ENCODE results near the gene NR3C2. TPM values are rescaled to one million over a fixed set of nuclear protein-coding genes. Genes with fewer than 3 reads are reported as not detected.

The NR3C2 gene
- polyA plus RNA-seq, 1 experiment: 0.18 TPM

DNA sequence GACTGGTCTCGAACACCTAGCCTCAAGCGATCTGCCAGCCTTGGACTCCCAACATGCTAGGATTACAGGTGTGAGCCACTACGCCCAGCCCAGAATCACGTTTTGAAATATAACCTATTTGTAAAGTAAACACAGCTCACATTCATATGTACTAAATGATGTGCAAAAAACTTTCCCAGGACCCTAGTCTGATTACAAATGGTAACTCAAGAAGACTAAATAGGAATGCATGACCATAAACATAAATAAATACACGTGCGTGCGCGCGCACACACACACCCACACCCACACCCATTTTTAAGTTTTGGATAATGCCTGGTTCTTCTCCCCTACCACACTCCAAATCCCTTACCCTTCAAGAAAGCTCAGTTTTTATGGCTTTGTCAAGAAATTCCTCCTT is 163.9 kb downstream of the NR3C2 start:
- Histone ChIP-seq H3K27me3 (ENCODE audit: control insufficient read depth, insufficient read depth, low read length) (no peaks in the 10 kb centered on the region), H3K36me3 (ENCODE audit: control insufficient read depth, insufficient read depth, low read length) (no peaks in the 10 kb centered on the region), H3K4me3 (ENCODE audit: low read depth, low read length) (no peak overlapping the region)
- DNase-seq (ENCODE audit: low read depth): no peak
- POLR2A ChIA-PET: no interaction called here
- TF ChIP-seq, protein P1, sequence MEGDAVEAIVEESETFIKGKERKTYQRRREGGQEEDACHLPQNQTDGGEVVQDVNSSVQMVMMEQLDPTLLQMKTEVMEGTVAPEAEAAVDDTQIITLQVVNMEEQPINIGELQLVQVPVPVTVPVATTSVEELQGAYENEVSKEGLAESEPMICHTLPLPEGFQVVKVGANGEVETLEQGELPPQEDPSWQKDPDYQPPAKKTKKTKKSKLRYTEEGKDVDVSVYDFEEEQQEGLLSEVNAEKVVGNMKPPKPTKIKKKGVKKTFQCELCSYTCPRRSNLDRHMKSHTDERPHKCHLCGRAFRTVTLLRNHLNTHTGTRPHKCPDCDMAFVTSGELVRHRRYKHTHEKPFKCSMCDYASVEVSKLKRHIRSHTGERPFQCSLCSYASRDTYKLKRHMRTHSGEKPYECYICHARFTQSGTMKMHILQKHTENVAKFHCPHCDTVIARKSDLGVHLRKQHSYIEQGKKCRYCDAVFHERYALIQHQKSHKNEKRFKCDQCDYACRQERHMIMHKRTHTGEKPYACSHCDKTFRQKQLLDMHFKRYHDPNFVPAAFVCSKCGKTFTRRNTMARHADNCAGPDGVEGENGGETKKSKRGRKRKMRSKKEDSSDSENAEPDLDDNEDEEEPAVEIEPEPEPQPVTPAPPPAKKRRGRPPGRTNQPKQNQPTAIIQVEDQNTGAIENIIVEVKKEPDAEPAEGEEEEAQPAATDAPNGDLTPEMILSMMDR (IDR thresholded peaks at IDR 0.05; ENCODE audit: insufficient read depth, low read depth, low read length): no peak
- CTCF ChIA-PET: no interaction called here

DNA sequence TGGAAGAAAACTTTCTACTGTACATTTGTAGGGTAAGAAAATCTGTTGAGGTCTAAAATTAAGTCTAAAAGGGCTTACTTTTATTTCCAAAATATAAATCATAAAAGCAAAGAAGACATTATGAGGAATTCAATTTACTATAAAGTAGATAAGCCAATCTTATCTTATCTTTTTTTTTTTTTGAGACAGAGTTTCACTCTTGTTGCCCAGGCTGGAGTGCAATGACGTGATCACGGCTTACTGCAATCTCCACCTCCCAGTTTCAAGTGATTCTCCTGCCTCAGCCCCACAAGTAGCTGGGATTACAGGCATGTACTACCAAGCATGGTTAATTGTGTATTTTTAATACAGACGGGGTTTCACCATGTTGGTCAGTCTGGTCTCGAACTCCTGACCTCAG is 166.9 kb downstream of the NR3C2 start:
- TF ChIP-seq, protein P1 (IDR thresholded peaks at IDR 0.05; ENCODE audit: insufficient read depth, low read depth, low read length): no peak
- Histone ChIP-seq H3K27me3 (ENCODE audit: control insufficient read depth, insufficient read depth, low read length) (no peaks in the 10 kb centered on the region), H3K36me3 (ENCODE audit: control insufficient read depth, insufficient read depth, low read length) (no peaks in the 10 kb centered on the region), H3K4me3 (ENCODE audit: low read depth, low read length) (no peak overlapping the region)
- DNase-seq (ENCODE audit: low read depth): no peak
- CTCF ChIA-PET: no interaction called here
- POLR2A ChIA-PET: no interaction called here

DNA sequence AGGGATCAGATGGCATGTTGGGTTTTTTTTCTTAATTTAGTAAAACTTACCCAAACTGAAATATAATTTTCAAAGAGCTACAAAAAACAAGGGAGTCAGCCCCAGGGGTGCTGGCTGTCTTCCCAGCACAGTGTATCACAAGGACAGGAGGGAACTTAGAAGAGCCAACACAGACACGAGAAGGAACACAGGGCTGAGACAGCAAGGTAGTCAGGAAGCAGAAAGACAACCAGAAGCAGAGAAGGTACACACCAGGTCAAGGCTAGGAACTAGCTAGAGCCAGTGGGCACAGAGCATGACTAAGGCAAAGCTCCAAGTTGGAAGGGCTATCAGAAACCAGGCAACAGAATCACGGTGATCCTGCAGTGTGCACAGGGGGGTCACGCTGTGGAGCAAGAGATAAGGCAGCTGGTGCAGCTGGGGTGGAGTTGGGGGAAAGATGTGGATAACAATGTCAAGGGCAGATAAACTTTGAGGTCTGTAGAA is 168.7 kb downstream of the NR3C2 start:
- TF ChIP-seq, protein P1 (IDR thresholded peaks at IDR 0.05; ENCODE audit: insufficient read depth, low read depth, low read length): no peak
- H3K4me3 ChIP-seq (ENCODE audit: low read depth, low read length): no peak overlapping the region
- H3K27me3 ChIP-seq (ENCODE audit: control insufficient read depth, insufficient read depth, low read length): no peaks in the 10 kb centered on the region
- DNase-seq (ENCODE audit: low read depth): no peak
- no peaks in the 10 kb centered on the region for H3K36me3 ChIP-seq (ENCODE audit: control insufficient read depth, insufficient read depth, low read length)
- CTCF ChIA-PET: no interaction called here
- POLR2A ChIA-PET: no interaction called here

DNA sequence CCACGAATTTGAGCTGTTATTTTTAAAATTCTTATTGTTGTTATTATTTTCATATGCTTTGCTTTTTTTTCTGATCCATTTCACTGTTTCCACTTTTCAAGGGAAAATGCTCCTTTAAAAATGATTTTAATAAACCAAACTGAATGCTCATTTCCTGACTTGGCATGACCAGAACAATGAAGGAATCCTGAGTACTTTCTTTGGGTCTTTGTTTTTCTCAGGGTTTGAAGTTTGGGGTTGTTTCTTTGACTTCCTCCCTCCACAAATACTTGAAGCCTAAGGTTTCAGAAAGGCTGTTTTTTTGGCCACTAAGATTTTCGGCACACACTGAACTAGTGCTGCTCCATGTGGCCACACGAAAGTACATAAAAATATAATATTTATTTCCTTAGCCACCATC is 171.0 kb downstream of the NR3C2 start:
- H3K36me3 ChIP-seq (ENCODE audit: control insufficient read depth, insufficient read depth, low read length): no peaks in the 10 kb centered on the region
- TF ChIP-seq, protein P1 (IDR thresholded peaks at IDR 0.05; ENCODE audit: insufficient read depth, low read depth, low read length): no peak
- no peak overlapping the region for H3K4me3 ChIP-seq (ENCODE audit: low read depth, low read length)
- H3K27me3 ChIP-seq (ENCODE audit: control insufficient read depth, insufficient read depth, low read length): no peaks in the 10 kb centered on the region
- ChIA-PET CTCF (no interaction called here), POLR2A (no interaction called here)
- no peak for DNase-seq (ENCODE audit: low read depth)

DNA sequence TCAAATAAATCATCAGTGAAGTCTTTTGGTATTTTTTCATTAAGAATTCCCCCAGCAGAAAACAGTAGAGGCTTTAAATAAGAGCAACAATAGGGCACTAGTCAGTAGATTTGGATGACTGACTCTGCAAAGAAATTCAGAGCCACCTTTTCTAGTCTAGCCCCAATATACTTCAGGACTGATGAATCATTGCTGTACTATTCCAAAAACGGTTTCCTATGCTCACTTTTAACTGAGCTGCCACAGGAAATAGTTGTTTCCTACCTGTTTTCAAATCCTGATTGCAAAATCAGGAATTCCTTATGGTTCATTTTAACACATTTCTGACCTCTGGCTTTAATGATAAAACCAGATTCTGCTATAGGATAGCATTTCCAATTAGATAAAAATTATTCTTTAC is 171.6 kb downstream of the NR3C2 start:
- no peaks in the 10 kb centered on the region for H3K36me3 ChIP-seq (ENCODE audit: control insufficient read depth, insufficient read depth, low read length)
- CTCF ChIA-PET: no interaction called here
- no peaks in the 10 kb centered on the region for H3K27me3 ChIP-seq (ENCODE audit: control insufficient read depth, insufficient read depth, low read length)
- no peak for DNase-seq (ENCODE audit: low read depth)
- no peak overlapping the region for H3K4me3 ChIP-seq (ENCODE audit: low read depth, low read length)
- TF ChIP-seq, protein P1 (IDR thresholded peaks at IDR 0.05; ENCODE audit: insufficient read depth, low read depth, low read length): no peak
- POLR2A ChIA-PET: no interaction called here
